Esophagus mucosa (tissue), 1 donor: ENCODE measurements around the gene APBB1. TPM values are rescaled to one million over a fixed set of nuclear protein-coding genes. Genes with fewer than 3 reads are reported as not detected.

Experiments used
- ATAC-seq: fragments of 200-7000 bp; cut with Tn5 transposase; one replicate; pipeline ENCODE4 v1.9.1; 2020
- total RNA-seq: library from RNA; stranded (reverse); gene quantifications from one replicate; pipeline ENCODE4 v1.2.4, GENCODE V29; 2023
- donor health status: DM: yes; HTN: yes; CAD: no.

Gene APBB1
- total RNA-seq, 1 donor from 2014 or later: 2.6 TPM

DNA sequence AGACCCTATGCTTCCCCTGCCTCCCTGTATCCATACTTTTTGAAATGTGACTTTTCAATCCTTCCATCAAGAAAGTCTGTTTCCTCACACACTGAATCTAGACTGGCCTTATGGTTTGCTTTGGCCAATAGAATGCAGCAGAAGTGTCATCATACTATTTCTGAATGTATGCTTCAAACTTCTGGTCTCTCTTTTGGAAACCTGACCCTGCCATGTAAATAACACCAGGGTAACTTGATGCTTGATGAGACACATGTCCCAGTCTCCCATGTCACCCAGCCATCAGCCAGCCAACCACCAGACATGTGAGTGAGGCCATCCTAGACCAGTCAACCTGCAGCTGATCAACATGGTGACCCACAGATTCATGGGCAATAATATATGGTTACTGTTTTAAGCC lies 68.9 kb downstream of the APBB1 start:
- no peak for ATAC-seq

GRCh38 chr11:6345366-6345765 lies 73.5 kb downstream of the APBB1 start:
- ATAC-seq: no peak

Other genes starting within 250 kb of the APBB1 start
- not detected for gene OR52B2, start 248.8 kb downstream of the APBB1 start, total RNA-seq
- not detected for gene OR52W1, start 219.9 kb downstream of the APBB1 start, total RNA-seq
- not detected for gene C11orf42, start 213.5 kb downstream of the APBB1 start, total RNA-seq
- gene FHIP1B, start 184.5 kb downstream of the APBB1 start, total RNA-seq: 13.2 TPM
- 0.08 TPM for gene CNGA4, start 180.0 kb downstream of the APBB1 start, total RNA-seq
- gene CCKBR, start 159.3 kb downstream of the APBB1 start, total RNA-seq: not detected
- gene CAVIN3, start 98.6 kb downstream of the APBB1 start, total RNA-seq: 11.8 TPM
- 10.3 TPM for gene SMPD1, start 28.6 kb downstream of the APBB1 start, total RNA-seq
- 0.64 TPM for gene HPX, start 21.9 kb upstream of the APBB1 start, total RNA-seq
- gene TRIM3, start 54.8 kb upstream of the APBB1 start, total RNA-seq: 2.7 TPM
- gene ARFIP2, start 62.2 kb upstream of the APBB1 start, total RNA-seq: 36.3 TPM
- gene TIMM10B, start 62.4 kb upstream of the APBB1 start, total RNA-seq: 24.8 TPM
- gene DNHD1, start 78.2 kb upstream of the APBB1 start, total RNA-seq: 4.9 TPM
- gene RRP8, start 184.5 kb upstream of the APBB1 start, total RNA-seq: 13.2 TPM
- 32.4 TPM for gene ILK, start 184.7 kb upstream of the APBB1 start, total RNA-seq
- gene TAF10, start 193.1 kb upstream of the APBB1 start, total RNA-seq: 101 TPM
- gene TPP1, start 200.3 kb upstream of the APBB1 start, total RNA-seq: 38.7 TPM
- 1.4 TPM for gene DCHS1, start 236.7 kb upstream of the APBB1 start, total RNA-seq